HFF-Myc (cell line): ENCODE results near the gene DTWD2.

Experiments
- DNase-seq: peaks from one replicate; pipeline ENCODE4 v3.0.0-alpha.2; 2011; ENCODE audit warnings: low read depth; ENCODE audit errors: extremely low read depth
- H3K4me3 ChIP-seq: replicated peaks from 2 replicates; pipeline ENCODE4 v1.5.1; 2011; ENCODE audit warnings: low read depth, mild to moderate bottlenecking, control low read depth, low read length
- TF ChIP-seq, protein P1 (sequence below): IDR thresholded peaks from 2 replicates; pipeline ENCODE4 v1.5.1; 2012; ENCODE audit warnings: mild to moderate bottlenecking, low read depth, low read length, control low read depth; ENCODE audit errors: missing control alignments

The DTWD2 gene

GRCh38 chr5:118789366-118789765 is 199.0 kb downstream of the DTWD2 start:
- no peak for DNase-seq
- no peak overlapping the region for H3K4me3 ChIP-seq
- TF ChIP-seq, protein P1, sequence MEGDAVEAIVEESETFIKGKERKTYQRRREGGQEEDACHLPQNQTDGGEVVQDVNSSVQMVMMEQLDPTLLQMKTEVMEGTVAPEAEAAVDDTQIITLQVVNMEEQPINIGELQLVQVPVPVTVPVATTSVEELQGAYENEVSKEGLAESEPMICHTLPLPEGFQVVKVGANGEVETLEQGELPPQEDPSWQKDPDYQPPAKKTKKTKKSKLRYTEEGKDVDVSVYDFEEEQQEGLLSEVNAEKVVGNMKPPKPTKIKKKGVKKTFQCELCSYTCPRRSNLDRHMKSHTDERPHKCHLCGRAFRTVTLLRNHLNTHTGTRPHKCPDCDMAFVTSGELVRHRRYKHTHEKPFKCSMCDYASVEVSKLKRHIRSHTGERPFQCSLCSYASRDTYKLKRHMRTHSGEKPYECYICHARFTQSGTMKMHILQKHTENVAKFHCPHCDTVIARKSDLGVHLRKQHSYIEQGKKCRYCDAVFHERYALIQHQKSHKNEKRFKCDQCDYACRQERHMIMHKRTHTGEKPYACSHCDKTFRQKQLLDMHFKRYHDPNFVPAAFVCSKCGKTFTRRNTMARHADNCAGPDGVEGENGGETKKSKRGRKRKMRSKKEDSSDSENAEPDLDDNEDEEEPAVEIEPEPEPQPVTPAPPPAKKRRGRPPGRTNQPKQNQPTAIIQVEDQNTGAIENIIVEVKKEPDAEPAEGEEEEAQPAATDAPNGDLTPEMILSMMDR, result no peak

- no peak overlapping the region for H3K4me3 ChIP-seq
- DNase-seq, result no peak
- TF ChIP-seq, protein P1, result no peak
Measured at GRCh38 chr5:118788351-118788750, 200.0 kb downstream of the DTWD2 start.
